ENCODE results near the gene STXBP1.

Gene STXBP1

DNA sequence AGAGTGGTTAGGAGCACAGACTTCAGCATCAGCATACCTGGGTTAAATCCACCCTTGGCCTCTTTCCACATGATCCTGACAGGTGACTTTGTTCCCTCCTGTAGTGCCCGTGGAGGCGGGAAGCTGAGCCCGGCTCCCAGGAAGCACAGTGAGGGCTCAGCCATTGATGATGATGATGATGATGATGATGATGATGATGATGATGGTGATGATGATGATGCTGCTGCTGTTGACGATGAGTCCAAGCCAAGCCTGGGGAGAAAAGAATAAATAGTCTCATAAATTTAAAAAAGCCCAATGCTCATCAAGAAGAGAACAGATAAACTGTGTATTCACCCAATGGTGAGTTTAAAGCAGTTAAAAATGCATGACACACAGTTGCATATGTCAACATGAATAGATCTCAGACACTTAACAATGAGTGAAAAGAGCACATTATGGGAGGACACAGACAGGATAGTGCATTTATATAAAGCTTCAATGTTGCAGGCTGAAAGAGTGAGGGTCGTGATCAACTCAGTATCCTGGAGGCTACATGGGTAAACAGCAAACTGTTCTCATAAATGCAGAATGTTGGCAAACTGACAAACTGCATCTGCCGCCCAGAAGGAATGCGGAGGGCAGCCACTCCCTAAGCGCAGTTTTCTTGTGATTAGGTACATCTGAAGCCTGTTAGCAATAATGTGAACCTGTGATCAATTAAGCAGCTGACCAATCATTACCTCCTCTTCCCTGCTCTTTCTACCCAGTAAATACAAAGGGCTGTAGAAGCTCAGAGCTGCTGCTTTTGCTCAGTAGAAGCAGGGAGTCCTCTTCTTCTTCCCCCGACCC, 83.0 kb downstream of the STXBP1 start:
- DNase-seq = no peak

DNA sequence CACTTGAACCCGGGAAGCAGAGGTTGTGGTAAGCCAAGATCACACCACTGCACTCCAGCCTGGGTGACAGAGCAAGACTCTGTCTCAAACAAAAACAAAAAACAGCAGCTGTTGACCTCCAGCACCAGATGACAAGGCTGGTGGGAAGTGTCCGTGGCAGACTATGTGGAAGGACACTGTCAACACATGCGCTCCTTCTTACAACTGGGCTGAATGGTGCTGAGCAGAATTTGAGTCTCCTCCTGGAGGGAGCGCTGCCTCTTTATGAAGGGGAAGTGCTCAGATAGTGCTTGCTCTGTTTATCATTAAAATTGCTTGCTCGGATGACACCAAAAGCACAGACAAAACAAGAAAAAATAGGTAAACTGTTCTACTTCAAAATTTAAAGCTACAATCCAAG, 85.5 kb downstream of the STXBP1 start:
- no peak for DNase-seq

DNA sequence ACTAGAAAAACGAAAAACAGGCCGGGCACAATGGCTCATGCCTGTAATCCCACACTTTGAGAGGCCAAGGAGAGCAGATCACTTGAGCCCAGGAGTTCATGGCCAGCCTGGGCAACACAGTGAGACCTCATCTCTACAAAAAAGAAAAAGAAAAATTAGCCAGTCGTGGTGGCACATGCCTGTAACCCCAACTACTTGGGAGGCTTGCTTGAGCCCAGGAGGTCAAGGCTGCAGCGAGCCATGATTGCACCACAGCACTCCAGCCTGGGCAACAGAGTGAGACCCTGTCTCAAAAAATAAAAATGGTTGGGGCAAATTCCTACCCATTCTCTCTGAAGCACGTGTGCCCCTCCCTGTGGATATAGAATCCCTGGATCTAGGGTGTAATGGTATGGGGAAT, 86.3 kb downstream of the STXBP1 start:
- no peak for DNase-seq

DNA sequence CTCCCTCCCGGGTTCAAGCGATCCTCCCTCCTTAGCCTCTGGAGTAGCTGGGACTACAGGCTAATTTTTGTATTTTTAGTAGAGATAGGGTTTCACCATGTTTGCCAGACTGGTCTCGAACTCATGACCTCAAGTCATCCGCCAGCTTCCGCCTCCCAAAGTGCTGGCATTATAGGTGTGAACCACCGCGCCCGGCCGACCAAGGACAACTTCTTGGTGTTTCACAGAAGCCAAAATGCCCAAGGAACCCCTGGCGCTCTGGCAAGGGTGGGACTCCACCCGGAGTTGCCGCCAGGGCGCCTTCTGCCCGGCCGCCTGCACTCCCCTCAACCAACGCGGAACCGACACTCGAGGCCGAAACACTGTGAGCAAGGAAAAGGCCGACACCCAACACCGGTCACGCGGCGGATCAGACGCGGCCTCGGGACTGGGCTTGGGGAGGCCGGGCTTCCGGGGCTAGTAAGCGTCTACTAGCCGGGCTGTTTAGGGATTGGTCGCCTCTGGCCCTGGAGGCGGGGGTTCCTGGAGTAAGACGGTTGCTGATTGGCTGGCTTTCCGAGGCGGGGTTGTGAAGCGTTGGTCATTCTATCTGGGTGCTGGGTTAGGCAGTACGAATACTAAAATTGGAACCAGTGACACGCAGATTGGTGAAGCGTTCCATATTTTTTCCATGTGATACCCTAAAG, 87.1 kb downstream of the STXBP1 start:
- DNase-seq = peak; percentile 77

DNA sequence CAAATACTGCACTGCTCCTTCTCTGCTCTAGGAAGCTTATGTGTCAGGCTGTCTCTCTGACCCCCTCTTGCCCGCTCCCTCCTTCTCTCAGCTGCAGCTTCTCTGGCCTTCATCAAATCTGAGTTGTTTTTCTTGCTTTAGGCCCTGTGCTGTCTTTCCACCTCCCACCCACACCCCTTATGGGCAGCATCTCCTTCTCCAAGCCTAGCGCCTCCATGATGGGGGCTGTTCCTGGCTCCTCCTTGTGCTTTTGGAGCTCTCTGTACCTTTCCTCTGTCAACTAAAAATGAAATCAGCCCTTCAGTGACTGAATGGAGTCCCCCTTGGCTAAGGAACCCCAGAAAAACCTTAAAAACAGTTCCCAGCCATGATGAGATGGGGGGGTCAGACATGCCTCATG, 88.1 kb downstream of the STXBP1 start:
- no peak for DNase-seq

DNA sequence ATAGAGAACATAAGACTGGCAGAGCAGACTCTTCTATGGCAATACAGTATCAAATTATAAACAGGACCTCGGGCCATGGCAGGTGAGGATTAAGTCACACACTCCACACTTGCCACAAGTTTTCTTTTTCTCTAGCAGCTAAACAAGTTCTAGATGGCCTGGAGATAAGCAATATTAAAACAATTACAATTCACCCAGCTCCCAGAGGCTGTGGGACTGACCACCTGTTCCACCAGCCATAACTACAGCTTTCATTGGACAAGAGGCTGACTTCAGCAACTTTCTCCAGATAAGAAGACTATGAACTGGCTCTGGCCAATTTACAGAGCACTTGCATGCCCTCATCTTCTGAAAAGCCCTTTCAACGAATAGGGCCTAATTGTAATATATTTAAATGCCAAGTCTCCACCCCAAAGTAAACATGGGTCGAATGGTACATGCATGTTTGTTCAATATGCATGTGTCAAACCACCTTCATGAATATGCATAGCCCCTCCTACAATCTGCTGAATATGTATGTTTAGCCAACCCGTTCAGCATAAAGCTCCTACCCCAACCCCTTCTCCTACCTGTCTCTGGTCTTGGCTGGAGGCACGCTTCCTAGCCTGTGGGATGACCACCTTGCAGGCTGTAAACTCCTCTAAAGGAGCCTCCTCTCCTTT, 88.6 kb downstream of the STXBP1 start:
- DNase-seq = no peak

DNA sequence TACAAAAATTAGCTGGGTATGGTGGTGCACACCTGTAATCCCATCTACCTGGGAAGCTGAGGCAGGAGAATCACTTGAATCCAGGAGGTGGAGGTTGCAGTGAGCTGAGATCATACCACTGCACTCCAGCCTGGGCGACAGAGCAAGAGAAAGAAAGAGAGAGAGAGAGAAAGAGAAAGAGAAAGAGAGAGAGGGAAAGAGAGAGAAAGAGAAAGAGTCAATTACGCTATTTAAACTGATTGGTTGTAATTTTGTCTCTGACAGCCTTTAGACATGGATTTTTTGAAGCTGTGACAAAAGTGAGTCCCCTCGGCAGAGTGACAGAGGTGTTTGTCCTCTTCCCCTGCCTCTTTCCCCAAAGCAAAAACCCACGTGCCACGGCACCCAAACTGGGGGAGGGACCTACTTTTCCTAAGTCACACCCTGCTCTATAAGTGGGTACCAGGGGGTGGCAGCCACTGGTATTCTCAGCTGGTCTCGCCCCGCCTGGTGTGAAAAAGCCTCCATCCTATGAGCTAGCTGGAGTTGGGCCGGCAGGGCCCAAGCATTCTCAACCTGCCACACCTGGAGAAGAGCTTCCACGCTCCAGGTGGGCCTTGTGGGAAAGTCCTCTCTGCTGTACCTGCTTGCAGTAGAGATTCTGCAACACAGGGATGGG, 91.3 kb downstream of the STXBP1 start:
- DNase-seq = no peak

DNA sequence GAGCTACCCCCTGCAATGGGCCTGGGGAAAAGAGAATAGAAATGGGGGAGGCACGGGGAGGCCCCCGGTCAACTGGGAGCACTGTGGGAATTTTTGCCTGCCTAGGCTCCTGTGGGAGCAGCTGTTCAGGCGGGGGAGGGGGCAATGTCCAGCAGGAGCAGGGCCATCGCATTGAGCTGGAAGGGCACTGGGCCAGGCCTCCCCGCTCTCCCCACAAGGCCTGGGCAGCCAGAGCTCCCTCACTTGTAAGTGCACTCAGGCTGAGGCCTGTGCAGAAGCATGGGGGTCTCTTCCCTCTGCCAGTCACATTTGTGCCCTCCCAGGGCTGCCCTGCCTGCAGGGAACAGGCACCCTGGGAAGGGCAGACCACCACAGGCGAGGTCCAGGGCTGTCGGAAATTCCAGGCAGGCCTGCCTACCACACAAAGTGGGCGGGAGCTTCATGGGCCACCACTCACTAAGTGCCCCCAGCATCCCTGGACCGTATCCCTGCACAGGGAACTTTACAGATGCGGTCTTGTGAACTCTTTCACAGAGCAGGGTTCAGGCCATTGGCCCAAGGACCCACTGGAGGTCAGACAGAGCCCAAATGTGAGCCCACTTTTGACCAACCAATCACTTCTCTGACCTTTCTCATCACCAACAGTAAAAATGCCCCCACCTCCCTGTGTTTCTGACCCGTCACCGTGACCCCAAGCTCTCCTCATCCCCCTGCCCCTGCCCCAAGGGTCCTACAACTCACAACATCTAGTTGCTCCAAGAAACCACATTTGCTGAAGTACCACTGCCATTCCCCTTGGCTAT, 93.7 kb downstream of the STXBP1 start:
- DNase-seq = no peak

DNA sequence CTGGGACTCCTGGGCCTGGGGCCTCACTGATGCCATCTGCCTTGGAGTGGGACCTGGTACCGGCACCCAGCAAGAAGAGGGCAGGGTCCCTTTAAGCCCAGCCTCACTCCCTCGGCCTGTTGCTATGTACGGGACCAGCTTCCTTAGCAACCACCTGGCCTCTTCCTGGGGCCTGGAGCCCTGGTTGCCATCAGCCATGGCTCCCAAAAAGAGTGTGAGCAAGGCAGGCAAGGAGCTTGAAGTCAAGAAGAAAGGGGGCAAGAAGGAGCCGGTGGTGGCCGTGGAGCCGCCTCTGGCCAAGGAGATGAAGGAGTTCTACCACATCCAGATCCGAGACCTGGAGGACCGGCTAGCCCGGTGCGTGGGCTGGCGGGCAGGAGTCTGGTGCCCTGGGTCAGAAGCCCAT, 94.8 kb downstream of the STXBP1 start, which contains the start of gene CFAP157:
CFAP157 (plus strand) TSS at position 153 of the 406 bp plus-strand sequence; CDS start at position 197, 44 bp downstream.
- no peak for DNase-seq

DNA sequence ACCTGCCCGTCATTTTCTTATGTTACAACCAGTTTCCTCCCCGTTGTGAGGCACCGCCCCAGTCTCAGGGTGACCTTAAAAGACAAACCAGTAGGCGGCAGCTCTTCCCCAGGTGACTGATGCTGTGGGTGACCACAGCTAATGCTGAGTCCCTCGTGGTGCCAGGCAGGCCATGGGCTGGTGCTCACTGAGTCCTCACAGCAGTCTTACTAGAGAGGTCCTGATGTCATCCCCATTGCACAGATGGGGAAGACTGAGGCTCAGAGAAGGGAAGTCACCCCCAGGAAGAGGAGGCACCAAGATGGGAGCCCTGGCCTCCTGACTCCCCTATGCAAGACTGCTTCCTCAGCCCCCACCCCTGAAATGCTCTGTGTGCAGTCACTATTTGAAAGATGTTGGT, 95.7 kb downstream of the STXBP1 start:
- no peak for DNase-seq

DNA sequence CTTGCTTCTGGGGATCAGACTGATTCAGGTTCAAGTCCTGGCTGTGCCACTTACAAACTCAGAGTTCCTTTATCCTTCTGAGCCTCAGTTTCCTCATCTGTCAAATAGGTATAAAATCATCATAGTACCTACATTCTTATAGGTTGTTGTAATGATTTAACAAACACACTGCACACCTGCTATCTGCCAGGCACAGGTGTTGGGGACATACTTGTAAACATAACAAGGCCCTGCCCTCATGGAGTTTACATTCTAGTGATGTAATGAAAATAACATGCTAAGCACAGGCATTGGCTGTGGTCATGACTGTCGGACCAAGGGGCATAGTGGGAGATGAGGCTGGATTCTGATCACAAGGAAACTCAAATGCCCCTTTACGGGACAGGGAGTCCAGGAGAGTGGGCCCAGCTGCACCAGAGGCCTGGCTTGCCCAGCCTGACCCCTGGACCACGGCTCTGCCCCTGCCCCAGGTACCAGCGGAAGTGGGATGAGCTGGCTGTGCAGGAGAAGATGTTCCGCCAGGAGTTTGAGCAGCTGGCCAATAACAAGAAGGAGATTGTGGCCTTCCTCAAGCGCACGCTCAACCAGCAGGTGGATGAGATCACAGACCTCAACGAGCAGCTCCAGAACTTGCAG, 97.0 kb downstream of the STXBP1 start:
- no peak for DNase-seq

DNA sequence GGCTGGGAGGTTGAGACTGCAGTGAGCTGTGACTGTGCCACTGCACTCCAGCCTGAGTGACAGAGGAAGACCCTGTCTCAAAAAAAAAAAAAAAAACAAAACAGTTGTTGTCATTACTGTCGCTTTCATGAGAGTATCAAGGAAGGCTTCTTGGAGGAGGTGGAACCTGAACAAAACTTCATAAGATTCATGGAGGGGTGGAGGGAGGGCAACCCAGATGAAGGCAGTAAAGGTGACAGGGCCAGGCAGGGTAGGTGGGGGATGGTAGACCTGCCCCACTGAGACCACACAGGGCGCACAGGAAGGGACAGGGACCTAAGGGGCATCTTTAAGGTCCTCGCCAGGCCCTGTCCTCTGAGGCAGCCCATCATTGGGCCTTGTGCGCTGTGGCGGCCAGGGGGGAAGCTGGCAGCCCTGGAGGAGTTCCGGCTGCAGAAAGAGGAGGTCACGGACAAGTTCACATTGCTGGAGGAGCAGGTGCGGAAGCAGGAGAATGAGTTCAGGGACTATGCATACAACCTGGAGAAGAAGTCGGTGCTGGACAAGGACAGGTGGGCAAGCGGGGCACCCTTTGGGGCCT, 98.2 kb downstream of the STXBP1 start:
- DNase-seq = no peak

DNA sequence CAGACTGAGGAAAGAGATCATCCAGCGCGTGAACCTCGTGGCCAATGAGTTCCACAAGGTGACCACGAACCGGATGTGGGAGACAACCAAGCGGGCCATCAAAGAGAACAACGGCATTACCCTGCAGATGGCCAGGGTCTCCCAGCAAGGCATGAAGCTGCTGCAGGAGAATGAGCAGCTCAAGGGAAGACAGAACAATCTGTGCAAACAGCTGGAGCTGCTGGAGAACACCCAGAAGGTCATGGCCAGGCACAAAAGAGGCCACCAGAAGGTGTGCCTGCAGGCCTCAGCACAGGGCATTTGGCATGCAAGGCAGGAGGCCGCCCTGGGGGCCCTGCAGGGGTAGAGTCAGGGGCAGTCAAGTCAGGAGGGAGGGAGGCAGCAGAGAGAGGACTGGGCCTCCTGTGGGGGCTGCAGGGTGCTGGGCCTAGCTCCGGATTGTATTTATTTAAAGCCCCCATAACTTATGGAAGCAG, 99.2 kb downstream of the STXBP1 start:
- DNase-seq = no peak

DNA sequence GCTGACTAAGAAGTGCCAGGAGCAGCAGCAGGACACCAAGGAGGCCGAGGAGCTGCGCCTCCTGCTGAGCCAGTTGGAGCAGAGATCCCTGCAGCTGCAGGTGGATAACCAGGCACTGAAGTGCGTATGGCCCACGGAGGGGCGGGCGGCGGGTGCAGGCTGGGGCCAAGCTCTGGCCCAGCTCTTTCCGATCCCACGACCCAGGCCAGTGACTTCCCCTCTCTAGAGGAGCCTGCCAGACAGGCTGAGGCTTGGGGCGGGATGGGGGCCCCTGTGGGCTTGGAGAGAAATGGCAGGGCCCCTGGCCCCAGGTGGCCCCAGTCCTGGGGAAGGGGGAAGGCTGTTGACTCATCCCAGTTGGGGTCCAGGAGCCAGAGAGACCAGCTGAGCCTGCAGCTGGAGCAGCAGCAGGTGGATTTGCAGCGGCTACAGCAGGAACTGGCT, 99.8 kb downstream of the STXBP1 start:
- DNase-seq = no peak

DNA sequence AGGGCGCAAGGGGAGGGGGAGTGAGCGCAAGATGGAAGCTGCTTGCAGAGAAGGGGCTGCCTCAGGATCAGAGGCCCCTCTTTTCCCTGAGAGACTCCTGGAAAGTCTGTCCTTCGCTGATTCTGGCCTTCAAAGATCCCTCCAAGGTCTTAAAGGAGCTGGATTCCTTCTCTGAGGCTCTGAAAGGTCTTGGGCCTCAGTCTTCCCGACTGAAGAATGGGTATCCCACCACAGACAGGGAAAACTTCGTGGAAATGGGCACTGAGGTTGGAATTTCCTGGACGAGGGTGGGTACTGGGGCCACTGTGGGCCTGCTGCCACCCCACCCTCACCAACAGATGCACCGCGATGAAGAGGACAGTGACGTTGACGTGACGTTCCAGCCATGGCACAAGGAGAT, 100.3 kb downstream of the STXBP1 start:
- DNase-seq = no peak

DNA sequence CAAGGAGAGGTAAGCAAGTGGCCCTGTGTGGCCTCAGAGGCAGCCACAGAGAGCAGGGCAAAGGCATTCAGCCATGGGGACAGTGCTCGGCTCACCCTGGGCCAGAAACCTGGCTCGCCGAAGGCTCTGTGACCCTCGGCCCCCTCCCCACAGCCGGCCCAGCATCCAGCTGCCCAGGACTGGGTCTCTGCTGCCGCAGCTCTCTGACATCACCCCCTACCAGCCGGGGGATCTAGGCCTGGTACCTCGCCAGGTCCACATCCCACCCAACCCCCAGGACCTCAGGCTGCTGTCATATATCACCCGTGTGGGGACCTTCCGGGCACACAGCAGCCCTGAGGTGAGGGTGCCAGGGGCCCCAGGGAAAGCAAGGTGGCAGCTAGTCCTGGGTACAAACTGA, 100.8 kb downstream of the STXBP1 start:
- no peak for DNase-seq

DNA sequence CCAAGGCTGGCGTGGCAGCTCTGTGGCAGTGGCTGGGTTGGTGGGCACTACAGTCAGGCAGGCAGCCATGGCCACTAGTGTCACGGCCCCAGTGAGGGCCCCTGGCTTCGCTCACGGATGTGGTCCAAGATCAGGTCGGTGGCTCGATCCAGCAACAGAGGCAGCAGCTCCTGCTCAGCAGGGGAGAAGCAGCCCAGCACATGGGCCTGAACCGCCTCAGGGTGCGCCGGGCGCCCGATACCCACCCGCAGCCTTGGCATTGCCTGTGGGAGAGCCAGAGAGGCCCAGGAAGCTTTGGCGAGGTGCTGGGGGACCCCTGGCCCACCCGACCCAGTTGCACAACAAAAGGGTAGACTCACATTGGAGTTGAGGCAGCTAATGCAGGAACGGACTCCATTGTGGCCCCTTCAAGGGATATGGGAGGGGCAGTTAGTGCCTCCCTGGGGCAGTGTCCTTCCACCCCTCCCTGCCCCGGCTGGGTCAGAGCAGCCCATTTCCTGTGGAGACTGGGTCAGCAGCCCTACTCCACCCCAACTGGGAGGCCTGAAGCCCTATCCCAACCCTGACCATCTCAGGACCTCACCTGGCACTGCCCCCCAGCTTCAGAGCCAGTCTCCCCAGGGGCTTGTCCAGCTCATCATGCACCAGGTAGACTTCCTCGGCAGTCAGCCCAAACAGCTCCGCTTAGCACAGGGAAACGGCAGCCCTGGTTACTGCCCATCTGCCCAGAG, 102.1 kb downstream of the STXBP1 start:
- DNase-seq = no peak

DNA sequence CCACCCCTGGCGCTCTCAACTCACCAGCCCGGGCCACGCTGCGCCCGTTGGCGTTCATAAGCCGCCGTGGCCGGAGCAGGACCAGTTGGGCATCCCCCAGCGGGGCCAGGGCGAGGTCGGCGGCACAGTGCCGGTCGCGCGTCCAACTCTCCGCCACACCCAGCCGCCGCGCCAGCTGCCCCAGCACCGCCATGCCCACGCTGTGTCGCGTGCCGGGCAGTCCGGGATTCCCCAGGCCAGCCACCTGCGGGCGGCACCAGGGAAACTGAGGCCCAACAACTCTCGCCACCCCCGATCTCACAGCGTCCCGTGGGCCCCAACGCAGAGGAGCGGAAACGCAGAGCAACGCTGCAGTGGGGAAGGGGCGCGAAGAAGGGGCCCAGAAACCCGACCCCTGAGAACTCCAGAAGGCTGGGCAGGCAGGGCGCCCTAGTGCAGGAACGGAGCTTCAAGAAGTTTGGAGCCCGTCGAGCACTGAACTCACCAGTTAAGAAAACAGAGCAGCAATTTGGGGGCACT, 102.9 kb downstream of the STXBP1 start:
- no peak for DNase-seq

DNA sequence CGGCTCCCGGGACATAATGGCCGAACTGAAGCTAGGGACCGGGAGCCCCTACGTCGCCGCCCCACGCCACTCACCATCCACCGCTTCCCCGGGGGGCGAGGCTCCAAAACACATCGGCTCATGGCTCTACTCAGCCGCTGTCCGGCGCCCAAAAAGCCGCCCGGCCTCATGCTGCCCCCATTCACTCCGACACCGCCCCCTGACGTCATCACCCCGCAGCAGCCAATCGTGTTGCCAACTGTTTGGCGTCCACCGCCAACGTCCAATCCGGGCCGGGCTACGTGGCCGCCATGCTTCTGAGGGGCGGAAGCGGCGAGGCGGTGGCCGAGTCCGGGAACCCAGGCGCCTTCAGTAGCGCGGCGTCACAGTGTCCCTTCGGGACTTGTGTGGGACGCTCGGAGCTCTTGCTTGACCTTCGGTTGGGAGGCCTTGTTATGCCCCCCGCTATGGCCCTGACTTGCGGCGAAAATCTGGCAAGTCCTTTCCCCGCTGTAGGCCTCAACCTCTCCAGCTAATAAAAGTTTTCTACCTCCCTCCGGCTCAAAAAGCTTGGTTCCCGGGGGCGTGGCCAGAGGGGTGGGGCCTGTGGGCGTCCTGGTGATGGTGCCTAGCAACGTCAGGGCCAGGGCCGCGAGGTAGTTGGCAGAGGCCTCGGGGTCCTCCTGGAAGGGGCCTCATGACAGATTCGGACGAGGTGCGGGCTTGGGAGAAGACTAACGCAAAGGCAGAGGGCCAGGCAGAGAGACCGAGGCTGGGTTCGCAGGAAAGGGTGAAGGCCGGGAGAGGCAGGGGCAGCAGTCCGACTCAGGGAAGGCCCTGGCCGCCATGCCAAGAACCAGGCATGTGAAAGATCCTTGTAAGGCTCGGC, 103.6 kb downstream of the STXBP1 start, which contains the start of the genes PTRH1 and TTC16:
PTRH1 (minus strand) TSS at position 194 of the 868 bp plus-strand sequence; CDS start at position 170, 24 bp downstream.
TTC16 (plus strand) TSS at position 610 of the 868 bp plus-strand sequence; CDS start at position 677, 67 bp downstream.
- DNase-seq = peak; percentile 95
